AG04450 (cell line): ENCODE measurements around the gene JSRP1. TPM values are rescaled to one million over a fixed set of nuclear protein-coding genes. Genes with fewer than 3 reads are reported as not detected.

ENCODE experiments used
- CTCF ChIA-PET: fragments of 300-600, 350-600 bp; formaldehyde crosslinking; extraction: SDS; loops from one replicate; lab custom pipeline; 2022; ENCODE audit warnings: antibody characterized with exemption, inconsistent platforms; lab: Charles Lee
- POLR2A ChIA-PET: fragments of 350-600 bp; formaldehyde crosslinking; extraction: SDS; loops from one replicate; lab custom pipeline; 2021; ENCODE audit warnings: antibody characterized with exemption, inconsistent platforms; lab: Yijun Ruan, JAX
- DNase-seq: peaks from one replicate; pipeline ENCODE4 v3.0.0-alpha.2; 2011; ENCODE audit warnings: low read depth, low spot score
- H3K27ac ChIP-seq: one replicate; pipeline ENCODE4 v1.5.1; 2012; ENCODE audit warnings: low read depth, low read length, control low read depth
- H3K27me3 ChIP-seq: one replicate; pipeline ENCODE4 v1.6.0; 2012; ENCODE audit warnings: low read length; ENCODE audit not compliant: control insufficient read depth, insufficient read depth
- H3K4me3 ChIP-seq: 2 replicates; pipeline ENCODE4 v1.5.1; 2011; ENCODE audit warnings: mild to moderate bottlenecking, low read depth, low read length, control low read depth
- H3K9me3 ChIP-seq: 2 replicates; pipeline ENCODE4 v1.5.1; 2012; ENCODE audit warnings: low read length; ENCODE audit not compliant: control insufficient read depth, insufficient read depth
- CTCF ChIP-seq: IDR thresholded peaks from 2 replicates; pipeline ENCODE4 v1.5.1; 2011; ENCODE audit warnings: low read depth, low read length, control low read depth, inconsistent platforms
- polyA plus RNA-seq: library from polyadenylated mRNA; depleted of rRNA; stranded (reverse); fragments of >200 nt; gene quantifications from 2 replicates; pipeline ENCODE4 v1.2.3, GENCODE V29; 2011

JSRP1 gene
- polyA plus RNA-seq, 1 experiment, result not detected

- H3K27me3 ChIP-seq, result peaks cover 36% of the 10 kb centered on the region
- CTCF ChIA-PET, result interaction anchor here (1.0 to 2.1 kb wide), 2 partner anchors 9 to 98 kb away, joined by 3 to 8 read pairs; no protein-coding TSS in a partner anchor
- TF ChIP-seq CTCF, result peak; percentile 76
- no peak for DNase-seq
- H3K27ac ChIP-seq, result no peak overlapping the region
- H3K9me3 ChIP-seq, result no peaks in the 10 kb centered on the region; the same call in 1 of the 2 replicates
- H3K4me3 ChIP-seq, result no peak overlapping the region
- POLR2A ChIA-PET, result interaction anchor here (0.6 to 1.0 kb wide), 2 partner anchors 15 kb away, joined by 3 read pairs; no protein-coding TSS in a partner anchor
Observed at GRCh38 chr19:2254064-2254872, 1.9 kb downstream of the JSRP1 start.

- ChIA-PET POLR2A (interaction anchor here (0.6 kb wide), 2 partner anchors 14 to 116 kb away, joined by 3 read pairs; no protein-coding TSS in a partner anchor), CTCF (interaction anchor here (0.7 to 2.1 kb wide), 3 partner anchors 10 to 97 kb away, joined by 3 to 8 read pairs (median 3); no protein-coding TSS in a partner anchor)
- no peak for DNase-seq
- H3K27me3 ChIP-seq, result peaks cover 36% of the 10 kb centered on the region
- H3K4me3 ChIP-seq, result no peak overlapping the region
- 0 out of 2 replicates have a peak, but pooled peaks have one; percentile 22 for TF ChIP-seq CTCF
- no peak overlapping the region for H3K27ac ChIP-seq
- no peaks in the 10 kb centered on the region; the same call in 1 of the 2 replicates for H3K9me3 ChIP-seq
Observed at GRCh38 chr19:2253106-2254063, 2.8 kb downstream of the JSRP1 start.

GRCh38 chr19:2252797-2253105 is 3.5 kb downstream of the JSRP1 start:
- no peak for DNase-seq
- no peak overlapping the region for H3K27ac ChIP-seq
- CTCF ChIA-PET, result no interaction called here
- peaks cover 36% of the 10 kb centered on the region for H3K27me3 ChIP-seq
- no peak for TF ChIP-seq CTCF
- H3K4me3 ChIP-seq, result no peak overlapping the region
- POLR2A ChIA-PET, result no interaction called here
- no peaks in the 10 kb centered on the region; the same call in 1 of the 2 replicates for H3K9me3 ChIP-seq

DNA sequence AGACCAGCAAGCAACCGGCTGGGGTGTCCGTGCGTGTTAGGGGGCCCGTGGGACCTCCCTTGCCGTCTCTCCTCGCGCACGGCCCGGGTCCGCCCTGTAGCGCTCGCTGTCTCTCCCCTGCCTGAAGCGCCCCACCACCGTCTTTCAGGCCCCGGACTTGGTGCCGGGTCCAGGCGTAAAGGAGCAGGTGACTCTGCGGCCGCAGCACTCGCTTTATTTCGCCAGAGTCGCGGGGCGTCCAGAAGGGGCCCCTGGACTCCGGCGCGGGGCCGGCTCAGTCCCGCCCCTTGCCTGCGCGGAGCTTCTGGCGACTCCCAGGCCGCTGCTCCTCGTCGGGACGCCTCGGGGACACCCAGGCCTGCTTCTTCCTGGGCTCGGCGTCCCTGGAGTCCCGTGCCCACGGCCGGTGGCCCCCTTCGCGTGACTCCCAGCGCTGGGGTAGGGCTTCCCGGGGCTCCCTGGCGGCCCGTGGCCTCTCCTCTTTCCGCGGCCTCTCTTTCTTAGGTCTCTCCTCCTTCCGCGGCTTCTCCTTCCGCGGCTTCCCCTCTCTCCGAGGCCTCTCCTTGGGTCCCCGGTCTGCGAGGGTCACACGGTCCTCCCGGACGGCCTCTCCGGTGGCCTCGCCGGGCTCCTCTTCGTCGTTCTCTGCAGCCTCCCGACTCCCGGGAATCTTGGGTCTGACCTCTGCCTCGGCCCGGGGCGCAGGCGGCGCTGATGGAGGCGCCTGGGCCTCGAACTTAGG is 4.0 kb downstream of the JSRP1 start:
- no peak for TF ChIP-seq CTCF
- Histone ChIP-seq H3K27me3 (peaks cover 36% of the 10 kb centered on the region), H3K27ac (no peak overlapping the region), H3K4me3 (no peak overlapping the region), H3K9me3 (no peaks in the 10 kb centered on the region; the same call in 1 of the 2 replicates)
- POLR2A ChIA-PET, result no interaction called here
- DNase-seq, result no peak
- CTCF ChIA-PET, result no interaction called here
